ENCODE measurements around the gene VIM. TPM values are rescaled to one million over a fixed set of nuclear protein-coding genes. Genes with fewer than 3 reads are reported as not detected.
A peak's percentile ranks its signal among the peaks of the same experiment; 100 is the strongest.

Gene VIM
- total and polyA plus RNA-seq, 7 donors = 112 to 1,636 (median 930) TPM

GRCh38 chr10:17231788-17232187, 3.7 kb downstream of the VIM start:
- Histone ChIP-seq H3K36me3 (peaks cover 32 to 54% (median 36%) of the 10 kb centered on the region in 4 donors), H3K27ac (peak overlapping the region; percentile 42 to 97 (median 92)), H3K27me3 (no peaks in the 10 kb centered on the region), H3K9me3 (no peaks in the 10 kb centered on the region), H3K4me1 (peaks cover 0 to 76% (median 28%) of the 10 kb centered on the region in 4 donors), H3K4me3 (peak overlapping the region in 3 of 4 donors; percentile 61 to 70 (median 61))
- no peak for DNase-seq
- 76 to 77% methylated on average over 1 of the region's 1 CpG for WGBS, 2 donors
- TF ChIP-seq EP300 (IDR thresholded peaks at IDR 0.05) = no peak
- no peak for TF ChIP-seq POLR2A (IDR thresholded peaks at IDR 0.05)
- TF ChIP-seq POLR2AphosphoS5 (IDR thresholded peaks at IDR 0.05) = no peak
- intact Hi-C loops (cut with DNase I) = no loop called here

GRCh38 chr10:17232276-17232960, 4.4 kb downstream of the VIM start:
- Histone ChIP-seq H3K4me3 (peak overlapping the region in 2 of 4 donors; percentile 61 to 70), H3K9me3 (no peaks in the 10 kb centered on the region), H3K27me3 (no peaks in the 10 kb centered on the region), H3K36me3 (peaks cover 33 to 60% (median 36%) of the 10 kb centered on the region in 4 donors), H3K27ac (peak overlapping the region; percentile 58 to 97 (median 92)), H3K4me1 (peaks cover 0 to 69% (median 23%) of the 10 kb centered on the region in 4 donors)
- DNase-seq = no peak
- intact Hi-C loops (cut with DNase I) = no loop called here
- TF ChIP-seq EP300 (IDR thresholded peaks at IDR 0.05) = no peak
- TF ChIP-seq POLR2AphosphoS5 (IDR thresholded peaks at IDR 0.05) = no peak
- no peak for TF ChIP-seq CTCF (IDR thresholded peaks at IDR 0.05)
- TF ChIP-seq POLR2A (IDR thresholded peaks at IDR 0.05) = no peak
- 25 to 57% methylated on average over 3 of the region's 3 CpGs for WGBS, 2 donors

- H3K27ac ChIP-seq = peak overlapping the region; percentile 58 to 97 (median 92)
- peaks cover 35 to 68% (median 37%) of the 10 kb centered on the region in 4 donors for H3K36me3 ChIP-seq
- no peak for TF ChIP-seq POLR2A (IDR thresholded peaks at IDR 0.05)
- peak in 2 of 4 donors; percentile 6 to 25 for TF ChIP-seq POLR2AphosphoS5 (IDR thresholded peaks at IDR 0.05)
- no peak for TF ChIP-seq CTCF (IDR thresholded peaks at IDR 0.05)
- TF ChIP-seq EP300 (IDR thresholded peaks at IDR 0.05) = no peak
- H3K4me1 ChIP-seq = peaks cover 0 to 62% (median 23%) of the 10 kb centered on the region in 4 donors
- H3K9me3 ChIP-seq = no peaks in the 10 kb centered on the region
- 16 to 60% methylated on average over 14 of the region's 14 CpGs for WGBS, 2 donors
- peak overlapping the region in 2 of 4 donors; percentile 61 to 70 for H3K4me3 ChIP-seq
- H3K27me3 ChIP-seq = no peaks in the 10 kb centered on the region
- intact Hi-C loops (cut with DNase I) = no loop called here
- peak; percentile 70 for DNase-seq
Measured at GRCh38 chr10:17233286-17233991, 5.4 kb downstream of the VIM start.

GRCh38 chr10:17234431-17234945, 6.4 kb downstream of the VIM start:
- peaks cover 35 to 68% (median 37%) of the 10 kb centered on the region in 4 donors for H3K36me3 ChIP-seq
- H3K4me1 ChIP-seq = peaks cover 0 to 56% (median 23%) of the 10 kb centered on the region in 4 donors
- no peak for DNase-seq
- peak overlapping the region; percentile 23 to 97 (median 72) for H3K27ac ChIP-seq
- no peaks in the 10 kb centered on the region for H3K9me3 ChIP-seq
- TF ChIP-seq CTCF (IDR thresholded peaks at IDR 0.05) (no peak), EP300 (IDR thresholded peaks at IDR 0.05) (no peak), POLR2AphosphoS5 (IDR thresholded peaks at IDR 0.05) (no peak), POLR2A (IDR thresholded peaks at IDR 0.05) (no peak)
- no peaks in the 10 kb centered on the region for H3K27me3 ChIP-seq
- intact Hi-C loops (cut with DNase I) = no loop called here
- 89 to 93% methylated on average over 5 of the region's 5 CpGs for WGBS, 2 donors
- peak overlapping the region in 1 of 4 donors; percentile 70 for H3K4me3 ChIP-seq

- no peak for TF ChIP-seq CTCF (IDR thresholded peaks at IDR 0.05)
- TF ChIP-seq POLR2AphosphoS5 (IDR thresholded peaks at IDR 0.05) = no peak
- TF ChIP-seq POLR2A (IDR thresholded peaks at IDR 0.05) = no peak
- no peak for TF ChIP-seq EP300 (IDR thresholded peaks at IDR 0.05)
- 84 to 86% methylated on average over 8 of the region's 8 CpGs for WGBS, 2 donors
- Histone ChIP-seq H3K4me3 (peak overlapping the region in 1 of 4 donors; percentile 13), H3K9me3 (no peaks in the 10 kb centered on the region), H3K27me3 (no peaks in the 10 kb centered on the region), H3K36me3 (peaks cover 35 to 68% (median 37%) of the 10 kb centered on the region in 4 donors), H3K27ac (peak overlapping the region in 2 of 4 donors; percentile 86 to 97), H3K4me1 (peaks cover 0 to 49% (median 23%) of the 10 kb centered on the region in 4 donors)
- DNase-seq = no peak
- intact Hi-C loops (cut with DNase I) = no loop called here
Measured at GRCh38 chr10:17235136-17235535, 7.1 kb downstream of the VIM start.

Data from sigmoid colon (tissue), 7 donors.